ENCODE results near the gene LRRC23.
A peak's percentile ranks its signal among the peaks of the same experiment; 100 is the strongest.

The LRRC23 gene

DNA sequence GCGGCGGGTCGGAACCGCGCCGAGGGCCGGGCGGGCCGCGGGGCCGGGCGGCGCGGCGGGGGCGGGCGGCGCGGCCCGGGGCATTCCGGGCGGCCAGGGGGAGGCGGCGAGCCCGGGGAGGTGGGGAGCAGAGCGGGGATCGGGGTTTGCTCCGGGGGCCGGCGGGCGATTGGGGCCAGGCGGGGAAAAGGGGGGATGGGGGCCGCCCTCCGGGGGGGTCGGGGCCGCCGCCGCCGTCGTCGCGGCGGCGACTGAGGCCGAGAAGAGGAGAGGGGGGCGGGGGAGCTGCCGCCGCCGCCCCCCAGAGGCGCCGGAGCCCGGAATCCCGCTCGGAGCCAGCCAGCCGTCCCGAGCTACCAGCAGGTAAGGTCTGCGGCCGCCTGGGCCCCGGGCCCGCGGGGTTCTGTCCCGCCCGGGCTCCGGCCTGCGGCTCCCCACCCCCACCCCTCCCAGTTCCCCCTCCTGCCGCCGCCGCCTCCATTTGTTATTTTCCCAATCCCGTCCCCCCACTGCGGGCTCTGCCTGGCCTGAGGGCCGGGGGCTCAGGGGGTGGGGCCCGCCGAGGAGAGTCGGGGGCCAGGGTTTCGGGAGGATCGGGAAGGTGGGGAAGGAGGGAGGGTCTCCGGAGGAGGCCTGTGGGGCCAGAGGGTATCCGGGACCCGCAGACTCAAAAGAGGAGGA, 23.5 kb downstream of the LRRC23 start:
- peak; percentile 54 for DNase-seq

DNA sequence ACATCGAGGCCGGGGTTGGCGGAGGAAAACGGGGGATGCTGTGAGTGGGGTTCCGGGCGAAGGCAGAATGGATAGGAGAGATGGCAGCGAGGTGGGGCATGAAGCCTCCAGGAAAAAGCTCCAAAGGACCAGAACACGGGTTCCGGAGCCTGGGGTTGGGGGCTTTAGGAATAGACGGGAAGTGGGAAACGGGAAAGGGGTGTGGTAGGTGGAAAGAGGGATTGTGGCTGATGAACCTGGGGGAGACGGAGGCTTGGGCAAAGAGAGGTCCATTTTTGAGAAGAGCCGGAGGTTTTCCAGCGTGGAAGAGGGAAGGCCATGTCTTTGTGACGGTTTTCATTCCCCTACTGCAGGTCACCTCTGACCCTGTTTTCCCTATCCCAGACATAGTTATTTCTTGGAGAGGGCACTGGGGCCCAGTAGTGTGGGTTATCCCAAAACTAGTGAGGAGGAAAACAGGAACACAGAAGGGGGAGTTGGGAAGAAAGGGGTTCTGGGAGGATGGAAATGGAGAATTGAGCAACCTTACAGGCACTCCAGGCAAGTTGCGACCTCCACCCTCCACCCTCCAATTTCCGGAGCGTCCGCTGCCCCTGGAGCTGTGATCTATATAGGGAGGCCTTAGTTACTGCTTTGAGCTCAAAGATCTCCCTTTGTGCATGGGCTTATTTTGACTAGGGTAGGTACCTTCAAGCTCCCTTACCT, 24.2 kb downstream of the LRRC23 start:
- DNase-seq, result peak; percentile 54

DNA sequence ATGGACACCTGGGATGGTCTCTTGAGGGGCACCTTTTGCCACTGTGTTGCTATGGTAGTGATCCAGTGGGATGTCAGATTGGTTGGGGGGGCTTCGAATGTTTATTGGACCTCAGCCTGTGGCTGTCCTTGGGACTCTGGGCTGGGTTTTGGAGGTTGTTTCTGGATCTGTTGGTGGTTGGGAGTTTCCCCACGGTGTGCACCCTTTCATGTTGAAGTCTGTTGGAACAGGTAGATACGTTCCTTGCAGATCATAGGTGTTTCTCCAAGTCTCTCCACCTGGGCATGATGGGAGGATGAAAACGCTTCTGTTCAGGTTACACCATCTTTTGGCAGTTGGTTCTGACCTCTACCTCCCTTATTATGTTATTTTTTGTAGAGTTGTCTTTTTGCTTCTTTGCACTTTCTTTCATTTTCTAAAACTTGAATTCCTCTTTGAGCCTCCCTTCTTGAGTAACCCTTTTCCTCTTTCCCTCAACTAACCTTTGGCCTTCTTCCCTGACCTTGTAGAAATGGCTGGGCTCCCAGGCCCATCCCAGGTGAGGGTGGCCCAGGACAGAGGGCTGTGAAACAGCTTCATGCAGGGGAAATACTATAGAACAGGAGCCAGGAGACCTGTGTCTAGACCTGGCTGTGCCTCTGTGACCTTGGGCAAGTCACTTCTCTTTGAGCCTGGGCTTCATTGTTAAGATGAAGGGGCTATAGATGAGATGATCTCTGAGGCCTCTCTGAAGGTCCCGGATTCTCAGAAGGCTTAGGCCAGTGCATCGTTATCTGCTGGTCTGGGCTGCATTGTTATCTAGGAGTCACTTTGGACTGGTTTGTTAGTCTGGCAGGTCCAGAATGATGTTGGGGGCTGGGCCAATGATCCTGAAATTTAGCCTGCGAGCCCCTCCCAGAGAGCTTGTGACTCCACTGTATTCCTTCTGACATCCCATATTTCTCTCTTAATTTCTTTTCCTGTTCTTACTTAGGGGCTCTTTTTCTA, 25.1 kb downstream of the LRRC23 start:
- no peak for DNase-seq

- DNase-seq, result no peak
Observed at GRCh38 chr12:6932766-6933165, 28.1 kb downstream of the LRRC23 start.

GRCh38 chr12:6934110-6934509, 29.5 kb downstream of the LRRC23 start:
- no peak for DNase-seq

- no peak for DNase-seq
Observed at GRCh38 chr12:6935371-6936193, 31.0 kb downstream of the LRRC23 start.

- DNase-seq, result no peak
Observed at GRCh38 chr12:6936194-6936635, 31.6 kb downstream of the LRRC23 start.

DNA sequence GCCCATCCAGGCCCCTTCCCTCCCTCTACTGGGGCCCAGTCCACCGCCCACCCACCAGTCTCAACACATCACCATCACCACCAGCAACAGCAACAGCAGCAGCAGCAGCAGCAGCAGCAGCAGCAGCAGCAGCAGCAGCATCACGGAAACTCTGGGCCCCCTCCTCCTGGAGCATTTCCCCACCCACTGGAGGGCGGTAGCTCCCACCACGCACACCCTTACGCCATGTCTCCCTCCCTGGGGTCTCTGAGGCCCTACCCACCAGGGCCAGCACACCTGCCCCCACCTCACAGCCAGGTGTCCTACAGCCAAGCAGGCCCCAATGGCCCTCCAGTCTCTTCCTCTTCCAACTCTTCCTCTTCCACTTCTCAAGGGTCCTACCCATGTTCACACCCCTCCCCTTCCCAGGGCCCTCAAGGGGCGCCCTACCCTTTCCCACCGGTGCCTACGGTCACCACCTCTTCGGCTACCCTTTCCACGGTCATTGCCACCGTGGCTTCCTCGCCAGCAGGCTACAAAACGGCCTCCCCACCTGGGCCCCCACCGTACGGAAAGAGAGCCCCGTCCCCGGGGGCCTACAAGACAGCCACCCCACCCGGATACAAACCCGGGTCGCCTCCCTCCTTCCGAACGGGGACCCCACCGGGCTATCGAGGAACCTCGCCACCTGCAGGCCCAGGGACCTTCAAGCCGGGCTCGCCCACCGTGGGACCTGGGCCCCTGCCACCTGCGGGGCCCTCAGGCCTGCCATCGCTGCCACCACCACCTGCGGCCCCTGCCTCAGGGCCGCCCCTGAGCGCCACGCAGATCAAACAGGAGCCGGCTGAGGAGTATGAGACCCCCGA, 32.2 kb downstream of the LRRC23 start:
- DNase-seq, result peak; percentile 86

DNA sequence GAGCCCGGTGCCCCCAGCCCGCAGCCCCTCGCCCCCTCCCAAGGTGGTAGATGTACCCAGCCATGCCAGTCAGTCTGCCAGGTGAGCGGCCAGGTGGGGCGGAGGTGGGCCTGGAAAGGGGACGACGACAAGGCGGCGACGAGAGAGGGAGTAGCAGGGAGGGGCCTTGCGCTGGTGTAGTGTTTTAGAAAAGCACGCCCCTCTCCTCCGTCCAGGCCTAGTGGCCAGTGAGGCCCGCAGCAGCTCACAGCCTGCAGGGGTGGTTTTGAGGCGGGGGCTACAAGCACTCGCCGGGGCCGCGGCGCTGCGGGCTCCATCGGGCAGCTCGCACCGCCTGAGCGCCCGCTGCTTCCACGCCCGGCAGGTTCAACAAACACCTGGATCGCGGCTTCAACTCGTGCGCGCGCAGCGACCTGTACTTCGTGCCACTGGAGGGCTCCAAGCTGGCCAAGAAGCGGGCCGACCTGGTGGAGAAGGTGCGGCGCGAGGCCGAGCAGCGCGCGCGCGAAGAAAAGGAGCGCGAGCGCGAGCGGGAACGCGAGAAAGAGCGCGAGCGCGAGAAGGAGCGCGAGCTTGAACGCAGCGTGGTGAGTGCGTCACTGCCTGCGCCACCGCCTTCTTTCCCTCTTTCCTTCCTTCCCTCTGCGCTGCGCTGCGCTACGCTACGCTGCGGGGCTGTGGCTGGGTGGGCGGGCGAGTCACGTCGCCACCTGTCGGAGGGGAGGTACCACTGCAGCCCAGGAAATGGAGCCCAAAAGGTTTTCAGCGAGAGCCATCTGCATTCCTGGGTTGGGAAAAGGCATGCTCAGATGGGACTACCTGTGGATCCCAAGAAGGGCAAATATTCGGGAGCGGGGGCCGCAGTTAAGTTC, 33.1 kb downstream of the LRRC23 start:
- DNase-seq, result peak; percentile 99

DNA sequence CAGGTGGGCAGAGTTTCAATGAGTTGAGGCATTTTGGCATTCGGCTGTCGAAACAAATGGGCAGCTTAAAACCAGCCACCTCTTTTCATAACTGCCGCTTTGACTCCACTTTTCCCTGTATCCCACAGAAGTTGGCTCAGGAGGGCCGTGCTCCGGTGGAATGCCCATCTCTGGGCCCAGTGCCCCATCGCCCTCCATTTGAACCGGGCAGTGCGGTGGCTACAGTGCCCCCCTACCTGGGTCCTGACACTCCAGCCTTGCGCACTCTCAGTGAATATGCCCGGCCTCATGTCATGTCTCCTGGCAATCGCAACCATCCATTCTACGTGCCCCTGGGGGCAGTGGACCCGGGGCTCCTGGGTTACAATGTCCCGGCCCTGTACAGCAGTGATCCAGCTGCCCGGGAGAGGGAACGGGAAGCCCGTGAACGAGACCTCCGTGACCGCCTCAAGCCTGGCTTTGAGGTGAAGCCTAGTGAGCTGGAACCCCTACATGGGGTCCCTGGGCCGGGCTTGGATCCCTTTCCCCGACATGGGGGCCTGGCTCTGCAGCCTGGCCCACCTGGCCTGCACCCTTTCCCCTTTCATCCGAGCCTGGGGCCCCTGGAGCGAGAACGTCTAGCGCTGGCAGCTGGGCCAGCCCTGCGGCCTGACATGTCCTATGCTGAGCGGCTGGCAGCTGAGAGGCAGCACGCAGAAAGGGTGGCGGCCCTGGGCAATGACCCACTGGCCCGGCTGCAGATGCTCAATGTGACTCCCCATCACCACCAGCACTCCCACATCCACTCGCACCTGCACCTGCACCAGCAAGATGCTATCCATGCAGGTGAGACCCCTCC, 34.0 kb downstream of the LRRC23 start:
- DNase-seq, result no peak

- no peak for DNase-seq
Observed at GRCh38 chr12:6939191-6939540, 34.5 kb downstream of the LRRC23 start.

DNA sequence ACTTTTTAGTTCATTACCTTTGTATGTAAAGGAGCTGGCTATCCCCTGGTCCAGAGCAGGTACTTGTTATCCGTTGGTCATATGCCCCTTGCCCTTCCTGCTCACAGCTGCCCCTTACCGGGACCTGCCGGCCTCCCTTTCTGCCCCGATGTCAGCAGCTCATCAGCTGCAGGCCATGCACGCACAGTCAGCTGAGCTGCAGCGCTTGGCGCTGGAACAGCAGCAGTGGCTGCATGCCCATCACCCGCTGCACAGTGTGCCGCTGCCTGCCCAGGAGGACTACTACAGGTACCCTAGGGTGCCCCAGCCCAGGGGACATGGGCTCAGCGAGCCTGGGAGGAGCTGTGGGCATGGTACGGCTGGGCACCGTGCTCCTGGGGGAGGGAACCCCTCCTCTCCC, 36.6 kb downstream of the LRRC23 start:
- no peak for DNase-seq

- no peak for DNase-seq
Observed at GRCh38 chr12:6941782-6942181, 37.2 kb downstream of the LRRC23 start.

- no peak for DNase-seq
Observed at GRCh38 chr12:6942331-6942665, 37.7 kb downstream of the LRRC23 start.

- DNase-seq, result peak; percentile 98
Observed at GRCh38 chr12:6943389-6943721, 38.7 kb downstream of the LRRC23 start.

DNA sequence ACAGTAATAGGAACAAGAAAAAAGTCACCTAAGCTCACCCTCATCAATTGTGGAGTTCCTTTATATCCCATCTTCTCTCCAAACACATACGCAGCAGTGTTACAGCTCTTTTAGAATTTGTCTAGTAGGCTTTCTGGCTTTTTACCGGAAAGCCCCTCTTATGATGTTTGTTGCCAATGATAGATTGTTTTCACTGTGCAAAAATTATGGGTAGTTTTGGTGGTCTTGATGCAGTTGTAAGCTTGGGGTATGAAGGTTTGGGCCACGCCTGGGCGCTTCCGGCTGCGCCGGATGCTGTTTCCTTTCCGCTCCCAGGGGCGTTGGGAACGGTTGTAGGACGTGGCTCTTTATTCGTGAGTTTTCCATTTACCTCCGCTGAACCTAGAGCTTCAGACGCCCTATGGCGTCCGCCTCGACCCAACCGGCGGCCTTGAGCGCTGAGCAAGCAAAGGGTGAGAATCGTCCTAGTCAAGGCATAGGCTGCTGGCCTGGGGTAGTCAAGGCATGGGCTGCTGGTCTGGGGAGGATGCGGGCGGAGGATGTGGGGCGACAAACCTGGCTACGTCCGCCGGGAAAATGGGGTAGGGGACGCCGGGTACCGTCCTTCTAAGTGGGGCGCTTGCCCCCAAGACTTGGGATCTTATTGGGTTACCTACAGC, 39.2 kb downstream of the LRRC23 start, which contains the start of the genes C12orf57 and RNU7-1:
C12orf57 (plus strand) TSS at position 301 of the 659 bp plus-strand sequence; CDS start at position 401, 100 bp downstream.
RNU7-1 (plus strand) TSS at position 95 of the 659 bp plus-strand sequence.
- DNase-seq, result peak; percentile 99

GRCh38 chr12:6944381-6945186, 40.0 kb downstream of the LRRC23 start:
- DNase-seq, result peak; percentile 99

GRCh38 chr12:6945613-6946012, 41.0 kb downstream of the LRRC23 start:
- DNase-seq, result no peak

Measured in NCI-H146 (cell line).